ENCODE results near the gene TNP2.

TNP2 gene

GRCh38 chr16:11268921-11269375 is at the start of gene TNP2:
Gene TNP2, minus strand, starts transcription at chr16:11269325. Its CDS starts 63 bp downstream, at chr16:11269262.
- DNase-seq, result no peak

DNA sequence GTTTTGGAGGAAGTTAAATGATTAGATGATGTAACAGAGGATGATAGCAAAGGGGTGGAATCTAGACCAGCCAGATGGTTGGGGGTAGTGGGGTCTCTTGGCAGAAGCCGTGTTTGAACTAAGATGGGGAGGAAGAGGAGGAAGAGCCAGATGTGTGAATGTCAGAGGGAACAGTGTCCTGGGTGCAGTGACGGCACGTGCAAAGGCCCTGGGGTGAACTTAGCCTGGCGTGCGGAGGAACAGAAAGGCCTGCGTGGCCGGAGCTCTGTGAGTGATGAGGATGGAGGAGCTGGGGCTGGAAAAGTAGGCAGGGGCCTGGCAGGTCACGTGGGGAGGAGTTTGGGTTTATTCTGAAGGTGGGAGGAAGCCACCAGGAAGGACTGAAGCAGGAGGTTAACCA is 49.7 kb upstream of the TNP2 start:
- no peak for DNase-seq

DNA sequence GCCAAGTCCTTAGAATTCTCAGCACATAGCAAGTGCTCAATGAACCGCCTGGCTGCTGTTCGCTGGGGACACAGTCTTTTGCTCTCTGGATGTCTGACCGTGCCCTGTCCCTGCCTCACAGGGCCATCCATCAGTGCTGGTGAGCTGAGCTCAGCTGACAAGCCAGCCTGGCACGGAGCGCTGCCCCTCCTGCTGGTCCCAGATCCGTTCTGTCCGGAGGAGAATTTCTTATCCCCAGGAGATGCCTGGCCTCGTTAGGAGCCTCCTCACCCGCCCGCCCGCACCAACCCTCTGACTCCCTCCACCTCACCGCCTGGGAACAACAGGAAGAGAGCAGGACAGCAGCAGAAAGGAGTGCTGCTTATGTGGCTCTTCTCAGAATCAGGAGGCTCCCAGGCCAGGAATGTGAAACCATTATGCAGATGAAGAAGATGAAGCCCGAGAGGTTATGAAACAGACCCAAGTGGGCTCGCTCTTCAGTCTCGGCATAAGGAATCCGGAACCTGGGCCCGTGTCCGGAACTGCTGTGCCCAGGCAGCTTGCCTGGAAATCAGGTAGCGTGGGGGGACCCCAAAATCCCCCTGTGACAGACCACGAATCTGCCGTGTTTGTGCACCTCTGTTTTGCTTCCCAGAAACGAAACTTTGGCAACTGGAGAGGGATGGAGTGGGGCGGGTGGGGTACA is 47.3 kb upstream of the TNP2 start:
- DNase-seq, result no peak

- DNase-seq, result no peak
Observed at GRCh38 chr16:11315510-11315909, 46.4 kb upstream of the TNP2 start.

DNA sequence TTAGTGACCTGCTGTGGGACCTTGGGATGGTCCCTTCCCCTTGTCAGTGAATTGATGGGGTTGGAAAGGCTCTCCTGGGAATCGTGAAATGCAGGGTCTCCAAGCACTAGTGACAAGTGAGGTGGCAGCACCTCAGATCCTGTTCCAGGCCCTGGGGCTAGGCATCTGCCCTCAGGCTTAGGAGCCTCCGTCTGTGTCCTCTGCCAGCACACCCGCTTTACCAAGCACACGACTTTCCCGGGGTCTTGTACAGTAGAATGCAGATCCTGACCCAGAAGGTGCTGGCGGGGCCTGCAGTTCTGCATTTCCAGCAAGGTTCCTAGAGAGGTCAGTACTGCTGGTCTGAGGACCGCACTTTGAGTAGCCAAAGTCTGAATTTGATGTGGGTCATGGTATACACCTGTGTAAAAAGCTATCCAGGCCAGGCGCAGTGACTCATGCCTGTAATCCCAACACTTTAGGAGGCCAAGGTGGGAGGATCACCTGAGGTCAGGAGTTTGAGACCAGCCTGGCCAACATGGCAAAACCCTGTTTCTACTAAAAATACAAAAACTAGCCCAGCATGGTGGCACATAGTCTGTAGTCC is 45.3 kb upstream of the TNP2 start:
- no peak for DNase-seq

DNA sequence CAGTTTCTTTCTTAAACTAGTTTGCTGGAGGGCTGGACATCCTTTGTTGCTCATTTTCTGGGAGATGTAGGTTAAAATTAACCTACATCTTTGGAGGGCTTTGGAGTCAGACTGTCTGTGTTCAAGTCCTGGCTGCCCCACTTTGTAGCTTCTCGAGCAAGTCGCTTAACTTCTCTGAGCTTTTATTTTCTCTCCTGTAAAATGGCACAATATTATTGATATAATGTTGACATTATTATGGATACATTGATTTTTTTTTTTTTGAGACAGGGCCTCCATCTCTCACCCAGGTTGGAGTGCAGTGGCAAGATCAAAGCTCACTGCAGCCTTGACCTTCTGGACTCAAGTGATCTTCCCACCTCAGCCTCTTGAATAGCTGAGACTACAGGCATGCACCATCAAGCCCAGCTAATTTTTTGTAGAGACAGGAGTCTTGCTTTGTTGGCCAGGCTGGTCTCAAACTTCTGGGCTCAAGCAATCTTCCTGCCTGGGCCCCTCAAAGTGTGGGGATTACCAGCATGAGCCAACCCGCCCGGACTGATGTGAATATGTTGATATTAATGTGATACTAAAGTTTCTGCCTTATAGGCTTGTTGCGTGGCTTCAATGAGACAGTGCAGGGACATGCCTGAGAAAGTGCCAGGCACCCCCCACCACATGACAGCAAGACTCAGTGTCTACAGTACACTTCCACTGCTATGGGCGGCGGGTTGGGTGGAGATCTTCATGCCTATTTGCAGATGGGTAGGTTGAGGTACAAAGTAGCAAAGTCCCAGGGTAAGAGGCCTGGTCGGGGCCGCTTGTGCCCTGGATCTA is 44.6 kb upstream of the TNP2 start:
- no peak for DNase-seq

DNA sequence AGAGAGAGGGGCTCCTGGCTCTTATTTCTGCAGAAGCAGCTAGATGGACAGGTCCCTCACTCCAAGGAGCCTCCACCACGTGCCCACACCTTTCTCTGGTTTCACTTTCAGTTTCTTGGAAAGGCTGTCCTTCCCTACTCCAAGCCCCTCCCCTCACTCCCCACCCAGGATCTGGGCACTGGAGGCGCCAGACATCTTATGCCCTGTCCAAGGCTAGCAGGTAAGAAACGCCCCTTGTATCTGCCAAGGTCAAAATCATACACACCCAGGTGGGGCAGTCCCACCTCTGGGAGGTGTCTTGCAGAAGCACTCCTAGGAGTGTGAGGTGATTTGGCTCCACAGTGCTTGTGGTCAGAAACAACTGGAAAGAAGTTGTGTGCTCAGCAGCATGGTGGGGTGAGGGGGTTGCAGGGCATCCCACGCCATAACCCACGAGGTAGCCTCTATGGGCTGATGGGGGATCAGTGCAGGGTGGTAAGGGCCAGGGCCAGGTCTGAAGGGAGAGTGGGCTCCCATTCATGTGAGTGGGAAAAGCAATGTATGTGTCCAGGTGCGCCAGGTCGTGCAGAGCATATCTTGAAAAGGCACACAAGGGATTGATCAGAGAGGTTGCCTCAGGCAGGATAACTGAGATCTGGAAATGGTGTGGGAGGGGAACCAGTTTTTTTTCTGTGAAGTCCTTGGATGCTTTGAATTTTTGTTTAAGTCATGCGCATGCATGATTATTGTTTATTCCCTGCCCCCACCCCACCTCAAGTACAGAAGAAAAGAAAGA is 43.8 kb upstream of the TNP2 start:
- peak; percentile 46 for DNase-seq

DNA sequence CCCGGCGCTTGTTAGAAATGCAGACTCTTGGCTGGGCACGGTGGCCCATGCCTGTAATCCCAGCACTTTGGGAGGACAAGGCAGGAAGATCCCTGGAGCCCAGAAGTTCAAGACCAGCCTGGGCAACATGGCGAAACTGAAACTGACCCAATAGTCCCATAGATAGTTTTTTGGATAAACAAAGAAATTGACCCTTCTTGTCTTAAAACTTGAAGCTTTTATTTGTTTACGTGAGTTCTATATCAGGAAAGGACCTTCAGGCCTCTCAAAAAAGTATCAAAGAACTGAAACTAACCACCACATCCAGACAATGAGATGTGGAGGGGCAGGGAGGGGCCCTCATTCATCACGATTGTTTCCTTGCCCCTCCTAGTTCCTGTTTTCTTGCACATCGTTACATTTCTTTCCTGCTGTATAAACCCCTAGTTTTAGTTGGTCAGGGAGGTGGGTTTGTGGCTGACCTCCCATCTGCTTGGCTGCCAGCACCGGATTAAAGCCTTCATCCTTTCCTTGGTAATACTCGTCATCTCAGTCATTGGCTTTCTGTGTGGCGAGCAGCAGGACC is 42.0 kb upstream of the TNP2 start:
- DNase-seq, result peak; percentile 88

DNA sequence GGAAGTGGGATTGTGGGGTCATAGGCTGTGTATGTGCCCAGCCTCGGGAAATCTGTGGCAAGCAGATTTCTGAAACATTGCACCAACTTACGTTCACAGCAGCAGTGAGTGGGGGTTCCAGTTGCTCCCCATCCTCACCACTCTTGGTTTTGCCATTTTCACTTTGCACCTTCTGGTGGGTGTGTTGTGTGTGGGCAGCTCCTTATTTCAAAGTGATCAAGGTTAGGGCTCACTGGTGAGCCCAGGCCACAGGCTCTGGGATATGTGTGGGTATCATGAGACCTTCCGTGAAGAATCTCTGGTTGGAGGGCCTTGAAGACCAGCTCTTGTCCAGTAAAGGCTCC is 41.5 kb upstream of the TNP2 start:
- DNase-seq, result no peak

DNA sequence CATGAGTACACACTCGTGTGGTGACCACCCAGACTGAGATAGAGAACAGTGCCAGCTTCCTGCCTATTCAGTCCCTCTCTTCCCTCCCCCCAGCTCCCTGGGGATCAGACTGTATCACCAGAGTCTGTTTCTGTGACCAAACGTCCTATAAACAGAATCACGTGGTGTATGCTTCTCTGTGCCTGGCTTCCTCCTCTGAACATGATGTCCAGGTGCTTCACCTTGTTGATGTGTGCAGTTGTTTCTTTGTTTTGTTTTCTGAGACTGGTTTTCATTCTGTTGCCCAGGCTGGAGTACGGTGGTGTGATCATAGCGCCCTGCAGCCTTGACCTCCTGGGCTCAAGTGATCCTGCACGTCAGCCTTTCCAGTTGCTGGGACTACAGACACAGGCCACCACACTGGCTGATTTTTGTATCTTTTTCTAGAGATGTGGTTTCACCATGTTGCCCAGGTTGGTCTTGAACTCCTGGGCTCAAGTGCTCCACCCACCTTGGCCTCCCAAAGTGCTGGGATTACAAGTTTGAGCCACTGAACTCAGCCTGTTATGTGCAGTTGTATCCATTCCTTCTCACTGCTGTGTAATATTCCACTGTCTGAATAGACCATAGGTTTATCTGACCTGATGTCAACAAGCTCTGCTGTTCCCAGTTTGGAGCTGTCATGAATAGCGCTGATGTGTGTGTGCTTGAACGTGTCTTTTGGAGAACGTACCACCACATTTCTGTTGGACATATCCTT is 40.9 kb upstream of the TNP2 start:
- DNase-seq, result no peak

- DNase-seq, result peak; percentile 46
Observed at GRCh38 chr16:11308493-11309283, 39.6 kb upstream of the TNP2 start.

GRCh38 chr16:11307639-11308492 is 38.7 kb upstream of the TNP2 start:
- DNase-seq, result no peak

- peak; percentile 48 for DNase-seq
Observed at GRCh38 chr16:11306997-11307638, 38.0 kb upstream of the TNP2 start.

- DNase-seq, result no peak
Observed at GRCh38 chr16:11306381-11306780, 37.3 kb upstream of the TNP2 start.

GRCh38 chr16:11303405-11304138 is 34.4 kb upstream of the TNP2 start:
- DNase-seq, result peak; percentile 60

DNA sequence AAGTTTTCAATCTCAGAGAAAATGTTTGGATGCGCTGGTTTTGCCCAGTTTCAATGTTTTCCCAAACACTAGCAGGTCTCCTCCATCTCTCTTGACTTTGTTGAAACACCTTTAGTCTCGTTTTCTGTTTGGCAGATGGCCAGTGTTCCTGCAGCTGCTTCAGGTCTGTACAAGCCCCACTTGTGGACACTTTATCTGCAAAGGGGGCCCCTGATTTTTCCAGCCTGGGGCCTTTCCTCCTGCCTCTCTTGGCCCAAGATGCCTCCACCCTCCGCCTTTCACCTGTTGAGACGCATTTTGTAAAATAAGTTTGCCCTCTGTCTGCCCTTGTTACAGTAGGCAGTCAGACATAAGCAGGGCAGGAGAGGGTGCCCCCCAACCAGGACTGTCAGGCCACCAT is 33.9 kb upstream of the TNP2 start:
- no peak for DNase-seq

GRCh38 chr16:11301645-11302501 is 32.7 kb upstream of the TNP2 start:
- DNase-seq, result no peak

DNA sequence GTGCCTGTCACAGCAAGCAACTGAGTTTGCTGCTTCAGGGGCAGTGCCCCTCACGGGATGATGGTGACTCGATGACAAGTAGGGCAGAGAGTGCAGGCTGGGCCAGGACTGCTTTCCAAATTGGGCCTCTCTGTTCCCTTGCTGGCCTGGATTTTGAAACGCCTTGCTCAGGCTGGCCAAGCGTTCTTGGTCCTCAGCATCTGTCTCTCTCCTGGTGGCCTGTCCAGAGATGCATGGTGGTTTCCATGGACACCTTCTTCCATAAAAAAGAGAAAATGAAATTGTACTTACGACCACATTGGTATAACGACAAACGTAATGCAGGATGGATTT is 31.4 kb upstream of the TNP2 start:
- no peak for DNase-seq
